Measurements from ENCODE around the gene CHRNA7. TPM values are rescaled to one million over a fixed set of nuclear protein-coding genes. Genes with fewer than 3 reads are reported as not detected.

Gene CHRNA7
- total RNA-seq, 4 donors from 2014 or later: 10.7 to 55.9 (median 38.2) TPM

GRCh38 chr15:32096916-32097617, 66.8 kb downstream of the CHRNA7 start:
- DNase-seq: no peak
- TF ChIP-seq CTCF (IDR thresholded peaks at IDR 0.05): no peak
- TF ChIP-seq POLR2A (IDR thresholded peaks at IDR 0.05): no peak
- no peaks in the 10 kb centered on the region for H3K27me3 ChIP-seq
- no peaks in the 10 kb centered on the region for H3K9me3 ChIP-seq
- peaks cover 0 to 9% (median 0%) of the 10 kb centered on the region in 4 donors for H3K4me1 ChIP-seq
- H3K36me3 ChIP-seq: no peaks in the 10 kb centered on the region
- no peak overlapping the region for H3K4me3 ChIP-seq
- H3K27ac ChIP-seq: no peak overlapping the region

GRCh38 chr15:32098033-32098432, 67.7 kb downstream of the CHRNA7 start:
- no peak for TF ChIP-seq CTCF (IDR thresholded peaks at IDR 0.05)
- TF ChIP-seq POLR2A (IDR thresholded peaks at IDR 0.05): no peak
- H3K27ac ChIP-seq: no peak overlapping the region
- DNase-seq: no peak

GRCh38 chr15:32099097-32099785, 68.9 kb downstream of the CHRNA7 start:
- H3K9me3 ChIP-seq: no peaks in the 10 kb centered on the region
- no peak overlapping the region for H3K4me3 ChIP-seq
- no peak overlapping the region for H3K27ac ChIP-seq
- no peaks in the 10 kb centered on the region for H3K36me3 ChIP-seq
- no peaks in the 10 kb centered on the region for H3K27me3 ChIP-seq
- no peak for DNase-seq
- no peak for TF ChIP-seq CTCF (IDR thresholded peaks at IDR 0.05)
- no peak for TF ChIP-seq POLR2A (IDR thresholded peaks at IDR 0.05)
- H3K4me1 ChIP-seq: peaks cover 0 to 9% (median 0%) of the 10 kb centered on the region in 4 donors

More at GRCh38 chr15:32098033-32098432, 67.7 kb downstream of the CHRNA7 start:
- Histone ChIP-seq H3K27me3 (no peaks in the 10 kb centered on the region), H3K9me3 (no peaks in the 10 kb centered on the region), H3K4me3 (no peak overlapping the region), H3K4me1 (peaks cover 0 to 9% (median 0%) of the 10 kb centered on the region in 4 donors), H3K36me3 (no peaks in the 10 kb centered on the region)

- Histone ChIP-seq H3K4me1 (peaks cover 0 to 9% (median 0%) of the 10 kb centered on the region in 4 donors), H3K4me3 (no peak overlapping the region), H3K9me3 (no peaks in the 10 kb centered on the region), H3K27me3 (no peaks in the 10 kb centered on the region), H3K27ac (no peak overlapping the region), H3K36me3 (no peaks in the 10 kb centered on the region)
- TF ChIP-seq CTCF (IDR thresholded peaks at IDR 0.05) (no peak), POLR2A (IDR thresholded peaks at IDR 0.05) (no peak)
- no peak for DNase-seq
Measured at GRCh38 chr15:32099956-32100684, 69.8 kb downstream of the CHRNA7 start.

GRCh38 chr15:32104061-32104995, 74.0 kb downstream of the CHRNA7 start:
- H3K36me3 ChIP-seq: no peaks in the 10 kb centered on the region
- DNase-seq: no peak
- H3K27ac ChIP-seq: no peak overlapping the region
- no peaks in the 10 kb centered on the region for H3K9me3 ChIP-seq
- H3K4me3 ChIP-seq: no peak overlapping the region
- no peaks in the 10 kb centered on the region for H3K27me3 ChIP-seq
- no peak for TF ChIP-seq CTCF (IDR thresholded peaks at IDR 0.05)
- no peak for TF ChIP-seq POLR2A (IDR thresholded peaks at IDR 0.05)
- no peaks in the 10 kb centered on the region for H3K4me1 ChIP-seq

Measured in Peyer's patch (tissue), 4 donors.